GM10266 (cell line): ENCODE data around the gene ORC2.

Experiments
- DNase-seq: peaks from one replicate; pipeline ENCODE4 v3.0.0; 2012; ENCODE audit errors: extremely low spot score
- TF ChIP-seq, protein P1 (sequence below): IDR thresholded peaks from 2 replicates; pipeline ENCODE4 v1.5.1; 2012; ENCODE audit warnings: mild to moderate bottlenecking, low read depth; ENCODE audit not compliant: control insufficient read depth, insufficient read depth; ENCODE audit errors: missing control alignments

The ORC2 gene

GRCh38 chr2:200860092-200860795, 103.2 kb downstream of the ORC2 start:
- DNase-seq, result no peak
- TF ChIP-seq, protein P1, sequence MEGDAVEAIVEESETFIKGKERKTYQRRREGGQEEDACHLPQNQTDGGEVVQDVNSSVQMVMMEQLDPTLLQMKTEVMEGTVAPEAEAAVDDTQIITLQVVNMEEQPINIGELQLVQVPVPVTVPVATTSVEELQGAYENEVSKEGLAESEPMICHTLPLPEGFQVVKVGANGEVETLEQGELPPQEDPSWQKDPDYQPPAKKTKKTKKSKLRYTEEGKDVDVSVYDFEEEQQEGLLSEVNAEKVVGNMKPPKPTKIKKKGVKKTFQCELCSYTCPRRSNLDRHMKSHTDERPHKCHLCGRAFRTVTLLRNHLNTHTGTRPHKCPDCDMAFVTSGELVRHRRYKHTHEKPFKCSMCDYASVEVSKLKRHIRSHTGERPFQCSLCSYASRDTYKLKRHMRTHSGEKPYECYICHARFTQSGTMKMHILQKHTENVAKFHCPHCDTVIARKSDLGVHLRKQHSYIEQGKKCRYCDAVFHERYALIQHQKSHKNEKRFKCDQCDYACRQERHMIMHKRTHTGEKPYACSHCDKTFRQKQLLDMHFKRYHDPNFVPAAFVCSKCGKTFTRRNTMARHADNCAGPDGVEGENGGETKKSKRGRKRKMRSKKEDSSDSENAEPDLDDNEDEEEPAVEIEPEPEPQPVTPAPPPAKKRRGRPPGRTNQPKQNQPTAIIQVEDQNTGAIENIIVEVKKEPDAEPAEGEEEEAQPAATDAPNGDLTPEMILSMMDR, result no peak
